Lower leg skin (tissue), 4 donors: ENCODE data around the gene HDAC4. TPM values are rescaled to one million over a fixed set of nuclear protein-coding genes. Genes with fewer than 3 reads are reported as not detected.

Experiments
- DNase-seq, 2 donors: peaks; one replicate each; pipeline ENCODE4 v3.0.0-alpha.2; 2019; ENCODE audit warnings: low spot score in 2 of 2
- H3K4me3 ChIP-seq: fragments of 200-600 bp; sonication (generic); 2 replicates; pipeline ENCODE4 v1.5.1; 2017; ENCODE audit warnings: mild to moderate bottlenecking, low read depth; ENCODE audit not compliant: poor library complexity, severe bottlenecking
- POLR2A ChIP-seq, 2 donors: fragments of 450-650 bp; IDR thresholded peaks; one replicate each; pipeline ENCODE4 v1.6.1; 2016 to 2017; ENCODE audit warnings: antibody characterized with exemption in 2 of 2, mild to moderate bottlenecking in 1 of 2, moderate library complexity in 1 of 2
- WGBS, 2 donors: methylation state at CpG; one replicate each; pipeline ENCODE4 v1.1.5; 2018; 5-methylcytosine and 5-hydroxymethylcytosine counted together
- intact Hi-C: fragments of 100-400 bp; cut with DNase I; formaldehyde crosslinking; loops from one replicate; pipeline ENCODE4 v1.15.0; 2023; ENCODE audit warnings: low total_unique reads
- total RNA-seq, 4 donors: library from RNA; depleted of rRNA; stranded (reverse); fragments of >200 nt; gene quantifications; one replicate each; pipeline ENCODE4 v1.1.0, GENCODE V29; 2016
- TF ChIP-seq, protein P1 (sequence below), 3 donors: fragments of 450-650 bp; IDR thresholded peaks; one replicate each; pipeline ENCODE4 v1.5.1; 2016; ENCODE audit warnings: antibody characterized with exemption in 3 of 3, mild to moderate bottlenecking in 3 of 3, moderate library complexity in 2 of 3

HDAC4 gene
- total RNA-seq, 4 donors from 2014 or later, result 27.4 to 85.5 (median 57.9) TPM

DNA sequence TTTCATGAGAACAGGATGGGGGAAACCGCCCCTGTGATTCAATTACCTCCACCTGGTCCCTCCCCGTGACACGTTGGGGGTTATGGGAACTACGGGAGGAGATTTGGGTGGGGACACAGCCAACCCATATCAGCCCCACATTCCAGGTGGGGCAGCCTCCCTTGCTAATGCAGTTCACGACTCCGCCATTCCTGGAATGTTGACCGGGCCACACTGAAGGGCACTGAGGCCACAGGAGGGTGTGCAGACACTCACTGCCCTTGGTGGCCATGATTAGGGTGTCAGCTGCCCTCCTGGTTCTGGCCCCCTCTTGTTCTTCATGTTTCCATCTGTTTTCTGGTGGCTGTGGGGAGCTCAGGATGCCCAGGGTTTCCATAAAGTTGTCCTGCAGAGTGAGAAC, 376.6 kb downstream of the HDAC4 start:
- H3K4me3 ChIP-seq, result no peak overlapping the region
- intact Hi-C loops, result no loop called here
- 89 to 90% methylated on average over 7 of the region's 7 CpGs for WGBS, 2 donors
- TF ChIP-seq, protein P1, sequence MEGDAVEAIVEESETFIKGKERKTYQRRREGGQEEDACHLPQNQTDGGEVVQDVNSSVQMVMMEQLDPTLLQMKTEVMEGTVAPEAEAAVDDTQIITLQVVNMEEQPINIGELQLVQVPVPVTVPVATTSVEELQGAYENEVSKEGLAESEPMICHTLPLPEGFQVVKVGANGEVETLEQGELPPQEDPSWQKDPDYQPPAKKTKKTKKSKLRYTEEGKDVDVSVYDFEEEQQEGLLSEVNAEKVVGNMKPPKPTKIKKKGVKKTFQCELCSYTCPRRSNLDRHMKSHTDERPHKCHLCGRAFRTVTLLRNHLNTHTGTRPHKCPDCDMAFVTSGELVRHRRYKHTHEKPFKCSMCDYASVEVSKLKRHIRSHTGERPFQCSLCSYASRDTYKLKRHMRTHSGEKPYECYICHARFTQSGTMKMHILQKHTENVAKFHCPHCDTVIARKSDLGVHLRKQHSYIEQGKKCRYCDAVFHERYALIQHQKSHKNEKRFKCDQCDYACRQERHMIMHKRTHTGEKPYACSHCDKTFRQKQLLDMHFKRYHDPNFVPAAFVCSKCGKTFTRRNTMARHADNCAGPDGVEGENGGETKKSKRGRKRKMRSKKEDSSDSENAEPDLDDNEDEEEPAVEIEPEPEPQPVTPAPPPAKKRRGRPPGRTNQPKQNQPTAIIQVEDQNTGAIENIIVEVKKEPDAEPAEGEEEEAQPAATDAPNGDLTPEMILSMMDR (IDR thresholded peaks at IDR 0.05), result no peak
- no peak for TF ChIP-seq POLR2A (IDR thresholded peaks at IDR 0.05)
- peak in 1 of 2 donors; percentile 76 for DNase-seq

DNA sequence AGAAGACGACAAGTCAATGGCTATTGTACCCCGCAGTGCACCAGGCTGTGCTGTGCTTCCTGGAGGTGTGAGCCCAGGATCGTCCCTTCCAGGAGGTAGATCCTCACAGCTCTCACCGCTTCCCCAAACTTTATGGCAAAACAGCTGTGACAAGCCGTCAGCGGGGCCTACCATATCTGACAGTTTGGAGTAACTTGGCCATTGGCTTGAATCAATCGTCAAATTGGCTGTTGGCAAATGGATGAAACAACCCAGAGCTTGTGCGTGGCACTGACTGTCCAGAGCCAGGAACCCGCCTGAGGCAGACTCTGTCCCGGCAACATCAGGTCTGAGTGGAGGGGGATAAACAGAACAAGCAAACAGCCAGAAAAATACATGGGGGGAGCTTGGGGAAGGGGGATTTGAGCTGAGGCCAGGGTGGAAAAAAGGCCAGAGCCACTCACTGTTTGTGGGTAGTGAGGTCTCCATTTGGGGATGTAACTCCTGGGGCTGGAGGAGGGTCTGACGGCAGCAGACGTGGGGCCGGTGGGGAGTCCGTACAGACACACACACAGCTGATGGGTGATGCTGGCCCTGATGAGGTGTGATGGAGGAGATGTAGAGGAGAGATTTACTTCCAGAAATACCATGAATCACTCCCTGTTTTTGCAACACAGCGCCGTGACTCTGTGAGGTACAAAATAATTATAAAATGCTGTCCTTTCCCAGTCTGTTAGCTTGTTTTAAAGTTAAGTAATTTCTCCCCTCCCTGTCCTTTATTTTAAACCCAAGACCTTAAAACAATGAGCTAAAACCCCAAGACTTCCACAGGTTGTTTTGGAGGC, 378.2 kb downstream of the HDAC4 start:
- no peak for TF ChIP-seq POLR2A (IDR thresholded peaks at IDR 0.05)
- TF ChIP-seq, protein P1 (IDR thresholded peaks at IDR 0.05), result no peak
- intact Hi-C loops, result no loop called here
- no peak overlapping the region for H3K4me3 ChIP-seq
- peak in 1 of 2 donors; percentile 83 for DNase-seq
- WGBS, 2 donors, result 79 to 85% methylated on average over 16 of the region's 16 CpGs

DNA sequence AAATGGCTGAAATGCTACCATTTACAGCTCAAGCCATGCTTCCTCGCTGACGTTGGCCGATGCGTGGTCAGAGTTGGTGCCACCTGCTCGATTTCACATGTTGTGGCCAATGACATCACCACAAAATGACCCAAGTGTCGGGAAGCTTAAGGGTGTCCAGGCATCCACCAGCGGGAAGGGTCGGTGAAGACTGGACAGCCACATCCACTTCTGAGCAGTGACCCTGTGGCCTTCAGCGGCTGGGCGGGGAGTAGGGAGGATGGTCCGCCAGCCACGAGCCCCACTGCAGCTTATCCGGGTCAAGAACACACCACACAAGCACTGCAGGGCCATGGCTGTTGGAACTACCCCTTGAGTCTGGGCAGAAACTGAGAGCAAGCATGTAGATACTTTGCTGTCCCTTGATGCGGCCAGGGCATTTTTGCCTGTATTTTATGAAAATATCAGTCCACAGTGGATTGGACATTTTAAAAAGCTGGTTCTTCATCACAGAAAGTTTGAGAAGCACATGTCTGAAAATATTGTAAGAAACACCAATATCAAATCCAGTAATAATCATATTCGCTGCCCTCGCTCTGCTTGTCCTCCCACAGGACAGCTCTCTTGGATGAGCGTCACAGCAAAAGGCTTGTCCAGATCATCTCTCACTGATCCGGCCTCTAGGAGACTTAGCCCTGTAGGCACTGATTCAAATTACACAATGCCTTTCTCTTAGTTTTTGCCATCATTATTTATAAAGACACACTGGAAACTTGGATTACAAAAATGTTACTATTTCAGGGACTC, 379.0 kb downstream of the HDAC4 start:
- DNase-seq, result peak in 1 of 2 donors; percentile 81
- TF ChIP-seq, protein P1 (IDR thresholded peaks at IDR 0.05), result no peak
- no peak for TF ChIP-seq POLR2A (IDR thresholded peaks at IDR 0.05)
- WGBS, 2 donors, result 81 to 84% methylated on average over 18 of the region's 18 CpGs
- intact Hi-C loops, result no loop called here
- H3K4me3 ChIP-seq, result no peak overlapping the region

DNA sequence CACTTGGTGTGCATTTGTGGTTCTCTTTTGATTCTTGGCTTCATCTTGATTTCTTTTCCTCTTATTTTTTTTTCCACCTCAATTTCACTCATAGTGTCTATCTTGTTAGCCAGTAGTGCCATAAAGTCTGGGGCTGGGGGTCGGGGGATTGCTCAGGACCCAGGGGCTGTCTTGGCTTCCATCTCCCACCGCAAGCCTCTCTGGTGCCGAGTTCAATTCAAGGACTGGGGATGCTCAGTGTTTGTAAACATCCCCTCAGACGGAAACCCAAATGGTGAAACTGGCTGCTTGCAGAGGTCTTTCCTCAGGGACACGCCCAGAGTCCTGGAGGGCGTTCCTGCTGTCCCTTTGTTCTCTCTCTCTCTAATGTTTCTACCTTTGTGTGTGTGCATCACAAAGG, 379.6 kb downstream of the HDAC4 start:
- WGBS, 2 donors, result 83 to 88% methylated on average over 6 of the region's 6 CpGs
- DNase-seq, result peak in 1 of 2 donors; percentile 58
- TF ChIP-seq POLR2A (IDR thresholded peaks at IDR 0.05), result no peak
- no peak overlapping the region for H3K4me3 ChIP-seq
- intact Hi-C loops, result no loop called here

DNA sequence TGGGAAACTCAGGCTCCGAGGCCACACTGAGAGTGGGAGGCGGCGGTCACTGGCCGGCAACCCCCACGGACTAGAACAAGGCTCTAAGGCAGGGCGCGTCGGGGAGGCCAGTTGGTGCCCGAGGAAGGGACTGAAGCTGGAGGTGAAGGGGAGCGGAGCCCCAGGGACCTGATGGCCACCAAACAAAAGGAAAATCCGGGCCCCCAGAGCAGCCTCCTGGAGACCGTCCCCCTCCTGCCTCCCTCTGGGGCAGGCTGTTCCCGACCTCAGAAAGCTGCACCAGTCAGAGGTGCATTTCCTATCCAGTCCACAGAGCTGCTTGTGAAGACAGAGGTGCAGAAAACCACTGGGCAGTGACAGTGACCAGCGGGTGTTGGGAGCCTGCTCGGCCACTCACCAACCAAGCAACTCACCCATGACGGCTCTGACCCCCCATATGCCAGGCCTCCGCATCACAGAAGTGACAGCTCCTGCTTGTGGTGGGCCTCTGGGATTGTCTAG, 380.2 kb downstream of the HDAC4 start:
- intact Hi-C loops, result no loop called here
- WGBS, 2 donors, result 93 to 95% methylated on average over 17 of the region's 17 CpGs
- H3K4me3 ChIP-seq, result no peak overlapping the region
- DNase-seq, result peak in 1 of 2 donors; percentile 62
- no peak for TF ChIP-seq POLR2A (IDR thresholded peaks at IDR 0.05)
- TF ChIP-seq, protein P1 (IDR thresholded peaks at IDR 0.05), result no peak

DNA sequence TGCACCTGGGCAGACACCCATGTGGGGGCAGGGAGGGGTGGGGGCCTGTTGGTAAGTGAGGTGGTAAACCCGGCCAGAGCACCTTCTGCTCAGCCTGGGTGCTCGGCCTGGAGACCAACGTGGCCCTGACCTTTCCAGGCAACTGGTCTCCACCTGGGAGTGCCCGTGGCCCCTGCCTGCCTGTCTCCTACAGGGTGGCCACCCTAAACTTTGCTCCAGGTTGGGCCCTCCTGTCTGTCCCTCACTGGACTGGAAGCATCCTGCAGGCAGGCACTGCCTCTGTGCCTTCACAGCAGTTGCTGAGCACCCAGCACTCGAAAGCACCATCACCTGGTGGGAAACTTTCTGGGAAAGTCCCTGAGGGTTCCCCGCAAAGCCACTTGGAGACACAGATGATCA, 381.6 kb downstream of the HDAC4 start:
- WGBS, 2 donors, result 85 to 96% methylated on average over 6 of the region's 6 CpGs
- DNase-seq, result peak in 1 of 2 donors; percentile 78
- intact Hi-C loops, result no loop called here

More for the DNA sequence above, 381.6 kb downstream of the HDAC4 start:
- H3K4me3 ChIP-seq, result no peak overlapping the region
- no peak for TF ChIP-seq POLR2A (IDR thresholded peaks at IDR 0.05)
- TF ChIP-seq, protein P1 (IDR thresholded peaks at IDR 0.05), result no peak
